ENCODE data around the gene PNKD. TPM values are rescaled to one million over a fixed set of nuclear protein-coding genes. Genes with fewer than 3 reads are reported as not detected.

The PNKD gene
- total and polyA plus RNA-seq, 2 of the 8 experiments (the other 6 are each of a cell fraction or from before 2014, with no cell fraction given) = 43.9 to 65.4 TPM

GRCh38 chr2:218370410-218371063, 100.2 kb downstream of the PNKD start:
- 87% methylated on average over 11 of the region's 11 CpGs; no CpG with 5 or more reads in 1 of the 2 experiments for WGBS, 2 experiments (ENCODE audit: extremely low coverage in 1 of 2, insufficient coverage in 1 of 2, insufficient read length in 1 of 2, insufficient replicate concordance in 2 of 2, low coverage in 1 of 2, low lambda C conversion rate in 2 of 2, missing lambda C conversion rate in 1 of 2)
- DNase-seq (ENCODE audit: low read depth in 1 of 2, low spot score in 2 of 2) (no peak), FAIRE-seq (no peak)
- no peaks in the 10 kb centered on the region for H3K27me3 ChIP-seq (replicated peaks in 1 of 4; ENCODE audit: control insufficient read depth in 3 of 4, extremely low read depth in 1 of 4, insufficient read depth in 3 of 4, low read length in 3 of 4)
- no peak overlapping the region; the same call in 1 of the 2 replicates for H2BK15ac ChIP-seq (ENCODE audit: low read length)
- H3K36me3 ChIP-seq (ENCODE audit: control insufficient read depth in 2 of 4, insufficient read depth in 4 of 4, low read length in 3 of 4) = no peaks in the 10 kb centered on the region
- H4K5ac ChIP-seq (ENCODE audit: insufficient read length, low read depth, low read length) = no peak overlapping the region
- H3K23me2 ChIP-seq (ENCODE audit: low read depth, low read length) = peaks cover 7% of the 10 kb centered on the region; the same call in 1 of the 2 replicates
- peaks cover 0 to 3% (median 0%) of the 10 kb centered on the region in 4 experiments; a peak in 3 of 7 replicates for H3K4me1 ChIP-seq (replicated peaks in 1 of 4; ENCODE audit: control insufficient read depth in 3 of 4, insufficient read depth in 4 of 4, low read length in 3 of 4)
- no peak overlapping the region for H2BK12ac ChIP-seq (ENCODE audit: low read depth, low read length)
- no peak overlapping the region for H2BK120ac ChIP-seq (replicated peaks; ENCODE audit: low read depth, low read length)
- H4K8ac ChIP-seq (ENCODE audit: extremely low read depth, insufficient read depth, low read length) = no peak overlapping the region
- H3K23ac ChIP-seq (ENCODE audit: insufficient read length) = no peak overlapping the region
- H2BK5ac ChIP-seq (ENCODE audit: low read depth, low read length) = no peak overlapping the region
- no peak overlapping the region for H2AFZ ChIP-seq (ENCODE audit: low read length)
- H3K18ac ChIP-seq (ENCODE audit: extremely low read depth, low read length) = no peak overlapping the region
- H2BK20ac ChIP-seq (ENCODE audit: low read length) = no peak overlapping the region
- no peak overlapping the region for H3K4me2 ChIP-seq (ENCODE audit: insufficient read depth in 1 of 2, low read depth in 2 of 2, low read length in 2 of 2)
- no peak overlapping the region for H3K4me3 ChIP-seq (ENCODE audit: extremely low read depth in 1 of 4, insufficient read depth in 2 of 4, low read depth in 3 of 4, low read length in 4 of 4)
- H3K79me1 ChIP-seq (ENCODE audit: low read depth, low read length) = no peaks in the 10 kb centered on the region
- no peak overlapping the region for H3K4ac ChIP-seq (replicated peaks; ENCODE audit: insufficient read length, low read depth, low read length)
- no peak overlapping the region for H3K9ac ChIP-seq (replicated peaks in 1 of 4; ENCODE audit: extremely low read depth in 1 of 4, low read depth in 3 of 4, low read length in 3 of 4)
- H3K14ac ChIP-seq (ENCODE audit: insufficient read length) = no peak overlapping the region
- H4K20me1 ChIP-seq (replicated peaks in 1 of 2; ENCODE audit: control insufficient read depth in 1 of 2, insufficient read depth in 2 of 2, low read length in 2 of 2) = no peaks in the 10 kb centered on the region
- ChIA-PET CTCF (ENCODE audit: partially characterized antibody) (interaction anchor here (0.8 to 3.9 kb wide), 6 partner anchors 14 to 91 kb away, joined by 3 to 19 read pairs (median 4); partner anchors contain the start of gene CATIP), POLR2A (ENCODE audit: partially characterized antibody) (no interaction called here)
- peak overlapping the region; percentile 66 for H4K91ac ChIP-seq (replicated peaks; ENCODE audit: insufficient read length, low read length)
- H3K9me3 ChIP-seq (ENCODE audit: insufficient read depth in 2 of 2, low read depth in 1 of 2, low read length in 1 of 2) = no peaks in the 10 kb centered on the region
- no peak overlapping the region for H3K56ac ChIP-seq (replicated peaks; ENCODE audit: insufficient read length, low read depth, low read length)
- no peak overlapping the region for H3K27ac ChIP-seq (ENCODE audit: low read depth, low read length)
- 0 out of 2 replicates have a peak overlapping the region, but pooled peaks have one; percentile 39 for H2AK5ac ChIP-seq (ENCODE audit: low read depth, low read length)
- H3K79me2 ChIP-seq (ENCODE audit: control insufficient read depth in 1 of 2, insufficient read depth in 2 of 2, low read length in 2 of 2) = no peaks in the 10 kb centered on the region
- TF ChIP-seq KDM5A (IDR thresholded peaks at IDR 0.05; ENCODE audit: low read length) = no peak
